Measurements from ENCODE around the gene CTNND2. TPM values are rescaled to one million over a fixed set of nuclear protein-coding genes. Genes with fewer than 3 reads are reported as not detected.

Gene CTNND2
- total and polyA plus RNA-seq, 10 of the 15 experiments (the other 5 are each of a cell fraction or from before 2014, with no cell fraction given): 0.02 to 0.16 (median 0.04) TPM; not detected in 7

- Histone ChIP-seq H3K27me3 (replicated peaks in 1 of 2; ENCODE audit: control insufficient read depth in 2 of 2, insufficient read depth in 2 of 2, low read length in 1 of 2) (no peaks in the 10 kb centered on the region), H3K79me2 (ENCODE audit: control insufficient read depth, insufficient read depth, low read length) (no peaks in the 10 kb centered on the region), H3K27ac (ENCODE audit: control insufficient read depth, insufficient read depth) (no peak overlapping the region), H3K4me3 (no peak overlapping the region), H4K20me1 (ENCODE audit: control insufficient read depth, insufficient read depth) (no peaks in the 10 kb centered on the region), H3K9me3 (replicated peaks; ENCODE audit: control insufficient read depth, insufficient read depth, low read length) (no peaks in the 10 kb centered on the region), H3K36me3 (ENCODE audit: control insufficient read depth in 2 of 2, insufficient read depth in 2 of 2, low read length in 1 of 2) (no peaks in the 10 kb centered on the region), H3K9ac (ENCODE audit: control insufficient read depth, insufficient read depth, low read length) (no peak overlapping the region), H2AFZ (ENCODE audit: control insufficient read depth, low read depth, low read length) (no peak overlapping the region), H3K4me2 (ENCODE audit: control insufficient read depth, insufficient read depth) (no peak overlapping the region), H3K4me1 (ENCODE audit: control insufficient read depth, insufficient read depth, low read length) (no peaks in the 10 kb centered on the region)
- FAIRE-seq (no peak), ATAC-seq (no peak), DNase-seq (ENCODE audit: low read depth, low spot score) (no peak)
- TF ChIP-seq BCLAF1 (IDR thresholded peaks at IDR 0.05): no peak
- 19% methylated on average over 5 of the region's 5 CpGs for WGBS (ENCODE audit: insufficient coverage, insufficient replicate concordance, low lambda C conversion rate, missing lambda C conversion rate)
- BruUV-seq (replicated peaks): no TSS peak
- intact Hi-C loops (cut with micrococcal nuclease; ENCODE audit: unreplicated experiment) (no loop called here), in situ Hi-C loops (cut with MboI) (no loop called here)
- POLR2A ChIA-PET: no interaction called here
- RAD21 ChIA-PET (ENCODE audit: unreplicated experiment): no interaction called here
- SMC1A ChIA-PET (ENCODE audit: uncharacterized antibody, unreplicated experiment): no interaction called here
- CTCF ChIA-PET: no interaction called here
Measured at GRCh38 chr5:11222169-11222568, 682.1 kb downstream of the CTNND2 start.

GRCh38 chr5:11214864-11215644, 689.2 kb downstream of the CTNND2 start:
- no peak for DNase-seq (ENCODE audit: low read depth, low spot score)
- Histone ChIP-seq H3K79me2 (ENCODE audit: control insufficient read depth, insufficient read depth, low read length) (no peaks in the 10 kb centered on the region), H3K4me2 (ENCODE audit: control insufficient read depth, insufficient read depth) (no peak overlapping the region), H4K20me1 (ENCODE audit: control insufficient read depth, insufficient read depth) (no peaks in the 10 kb centered on the region), H3K9me3 (replicated peaks; ENCODE audit: control insufficient read depth, insufficient read depth, low read length) (no peaks in the 10 kb centered on the region), H3K4me1 (ENCODE audit: control insufficient read depth, insufficient read depth, low read length) (no peaks in the 10 kb centered on the region), H2AFZ (ENCODE audit: control insufficient read depth, low read depth, low read length) (no peak overlapping the region), H3K27ac (ENCODE audit: control insufficient read depth, insufficient read depth) (no peak overlapping the region), H3K36me3 (ENCODE audit: control insufficient read depth in 2 of 2, insufficient read depth in 2 of 2, low read length in 1 of 2) (no peaks in the 10 kb centered on the region), H3K9ac (ENCODE audit: control insufficient read depth, insufficient read depth, low read length) (no peak overlapping the region), H3K27me3 (replicated peaks in 1 of 2; ENCODE audit: control insufficient read depth in 2 of 2, insufficient read depth in 2 of 2, low read length in 1 of 2) (no peaks in the 10 kb centered on the region), H3K4me3 (no peak overlapping the region)
- POLR2A ChIA-PET: no interaction called here
- ATAC-seq: no peak
- SMC1A ChIA-PET (ENCODE audit: uncharacterized antibody, unreplicated experiment): no interaction called here
- CTCF ChIA-PET: no interaction called here
- BruUV-seq (replicated peaks): no TSS peak
- no peak for FAIRE-seq
- RAD21 ChIA-PET (ENCODE audit: unreplicated experiment): no interaction called here
- in situ Hi-C loops (cut with MboI): no loop called here
- 5% methylated on average over 7 of the region's 7 CpGs for WGBS (ENCODE audit: insufficient coverage, insufficient replicate concordance, low lambda C conversion rate, missing lambda C conversion rate)
- intact Hi-C loops (cut with micrococcal nuclease; ENCODE audit: unreplicated experiment): no loop called here
- TF ChIP-seq POLR2AphosphoS2 (IDR thresholded peaks at IDR 0.05; ENCODE audit: low read depth, low read length) (no peak), BRCA1 (IDR thresholded peaks at IDR 0.05; ENCODE audit: low read depth, low read length) (no peak), ZBTB33 (IDR thresholded peaks at IDR 0.05) (no peak), PRDM15 (CRISPR knock-in tag; IDR thresholded peaks at IDR 0.05) (no peak), ZBED1 (IDR thresholded peaks at IDR 0.05; ENCODE audit: borderline replicate concordance) (no peak), ZZZ3 (IDR thresholded peaks at IDR 0.05; ENCODE audit: control insufficient read depth, insufficient read length, low read depth) (no peak), KDM1A (IDR thresholded peaks at IDR 0.05; ENCODE audit: borderline replicate concordance) (no peak)

Data from GM12878 (cell line).